Keratinocyte (primary cell): ENCODE measurements around the gene IL11. TPM values are rescaled to one million over a fixed set of nuclear protein-coding genes. Genes with fewer than 3 reads are reported as not detected.

Experiments
- DNase-seq: peaks from one replicate; pipeline ENCODE4 v3.0.0-alpha.2; 2011; ENCODE audit warnings: low read depth, missing footprints, low spot score
- FAIRE-seq: peaks from 2 replicates; lab custom pipeline; 2011; peaks lifted over from hg19 to GRCh38; lab: Jason Lieb, UNC
- H2AFZ ChIP-seq: 2 replicates; pipeline ENCODE4 v1.6.0; 2012; ENCODE audit warnings: low read length, control low read depth, inconsistent platforms; ENCODE audit not compliant: control insufficient read depth
- H3K27ac ChIP-seq: 2 replicates; pipeline ENCODE4 v1.5.1; 2011; ENCODE audit warnings: low read length; ENCODE audit not compliant: control insufficient read depth, insufficient read depth
- H3K27me3 ChIP-seq: 3 replicates; pipeline ENCODE4 v1.6.0; 2011; ENCODE audit warnings: low read length; ENCODE audit not compliant: control insufficient read depth, insufficient read depth; ENCODE audit errors: extremely low read depth
- H3K36me3 ChIP-seq, 2 experiments: 2 replicates in 1 of 2; 3 replicates in 1 of 2; pipeline ENCODE4 v1.5.1; 2011; ENCODE audit warnings: low read length in 2 of 2, mild to moderate bottlenecking in 1 of 2; ENCODE audit not compliant: control insufficient read depth in 2 of 2, insufficient read depth in 2 of 2; ENCODE audit errors: extremely low read depth in 1 of 2
- H3K4me1 ChIP-seq: 3 replicates; pipeline ENCODE4 v1.5.1; 2011; ENCODE audit warnings: low read length; ENCODE audit not compliant: control insufficient read depth, insufficient read depth; ENCODE audit errors: extremely low read depth
- H3K4me2 ChIP-seq: 3 replicates; pipeline ENCODE4 v1.6.0; 2011; ENCODE audit warnings: low read depth, low read length; ENCODE audit not compliant: control insufficient read depth, insufficient read depth; ENCODE audit errors: extremely low read depth
- H3K4me3 ChIP-seq, 3 experiments: fragments of 200-600 bp in 1 of 3; sonication (generic) in 1 of 3; 2 replicates in 2 of 3; 3 replicates in 1 of 3; pipeline ENCODE4 v1.5.1; 2011 to 2016; ENCODE audit warnings: low read length in 3 of 3, mild to moderate bottlenecking in 3 of 3, control low read depth in 2 of 3, inconsistent platforms in 1 of 3, low read depth in 1 of 3, mixed read lengths in 1 of 3, mixed run types in 1 of 3, moderate library complexity in 1 of 3; ENCODE audit not compliant: control insufficient read depth in 2 of 3, insufficient read depth in 2 of 3; ENCODE audit errors: extremely low read depth in 1 of 3
- H3K79me2 ChIP-seq: 2 replicates; pipeline ENCODE4 v1.6.0; 2012; ENCODE audit warnings: low read length; ENCODE audit not compliant: control insufficient read depth, insufficient read depth
- H3K9ac ChIP-seq: 3 replicates; pipeline ENCODE4 v1.6.0; 2011; ENCODE audit warnings: low read length; ENCODE audit not compliant: control insufficient read depth, insufficient read depth; ENCODE audit errors: extremely low read depth
- H3K9me1 ChIP-seq: 3 replicates; pipeline ENCODE4 v1.6.0; 2011; ENCODE audit warnings: low read length; ENCODE audit not compliant: control insufficient read depth, insufficient read depth; ENCODE audit errors: extremely low read depth
- H3K9me3 ChIP-seq: 2 replicates; pipeline ENCODE4 v1.5.1; 2012; ENCODE audit warnings: low read depth, low read length; ENCODE audit not compliant: control insufficient read depth
- H4K20me1 ChIP-seq: 3 replicates; pipeline ENCODE4 v1.6.0; 2011; ENCODE audit warnings: low read length; ENCODE audit not compliant: control insufficient read depth, insufficient read depth; ENCODE audit errors: extremely low read depth
- EZH2 ChIP-seq: IDR thresholded peaks from one replicate; pipeline ENCODE4 v1.6.1; 2012; ENCODE audit warnings: inconsistent platforms, mild to moderate bottlenecking, low read length, moderate library complexity
- dilution Hi-C: fragments of 300-500 bp; cut with MboI; formaldehyde crosslinking; loops from one replicate; pipeline ENCODE4 v1.7.0; 2020; ENCODE audit warnings: low sequenced_read_pairs; ENCODE audit not compliant: extremely low pct_ligation_motif_present
- polyA plus RNA-seq, 5 experiments: library from polyadenylated mRNA; depleted of rRNA in 3 of 5; stranded (reverse) in 3 of 5; stranded (forward) in 1 of 5; unstranded in 1 of 5; fragments of >200 nt; gene quantifications; 1 replicate in 1 of 5; 2 replicates in 3 of 5; 3 replicates in 1 of 5; pipeline versions ENCODE4 v1.2.1 to v1.2.3, GENCODE V29; 2011 to 2012; ENCODE audit warnings: missing spikeins in 2 of 5, low read depth in 1 of 5, low replicate concordance in 1 of 5
- TF ChIP-seq, protein P1 (sequence below), 3 experiments: IDR thresholded peaks in 1 of 3; conservative IDR thresholded peaks in 1 of 3; optimal IDR thresholded peaks in 1 of 3; 2 replicates in 2 of 3; 3 replicates in 1 of 3; pipeline versions ENCODE3 to v1.5.1; 2011; ENCODE audit warnings: low read length in 3 of 3, mild to moderate bottlenecking in 3 of 3, moderate library complexity in 2 of 3, control low read depth in 1 of 3, inconsistent platforms in 1 of 3; ENCODE audit not compliant: insufficient read depth in 2 of 3; ENCODE audit errors: extremely low read depth in 1 of 3

IL11 gene
- polyA plus RNA-seq, 1 donor (not counting 4 experiments of a cell fraction or from before 2014, with no cell fraction given) = 2.2 TPM

DNA sequence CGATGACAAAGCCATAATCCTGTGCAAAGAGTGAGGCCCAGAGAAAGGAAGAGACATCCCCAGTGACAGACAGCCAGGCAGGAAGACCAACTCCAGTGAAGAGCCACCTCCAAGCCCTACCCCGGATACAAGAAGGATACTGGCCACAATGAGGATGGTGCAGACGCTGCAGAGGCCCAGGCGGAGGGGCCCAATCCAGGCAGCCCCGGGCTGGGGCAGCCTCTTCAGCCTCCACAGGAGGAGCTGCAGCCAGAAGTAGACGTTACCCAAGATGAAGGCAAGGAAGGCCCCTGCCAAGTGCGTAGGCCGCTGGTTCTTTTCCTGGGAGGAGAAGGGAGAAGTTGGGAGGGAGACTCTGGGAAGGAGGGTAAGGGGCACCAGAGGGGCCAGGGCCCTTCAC, 53.6 kb downstream of the IL11 start:
- dilution Hi-C loops = no loop called here

DNA sequence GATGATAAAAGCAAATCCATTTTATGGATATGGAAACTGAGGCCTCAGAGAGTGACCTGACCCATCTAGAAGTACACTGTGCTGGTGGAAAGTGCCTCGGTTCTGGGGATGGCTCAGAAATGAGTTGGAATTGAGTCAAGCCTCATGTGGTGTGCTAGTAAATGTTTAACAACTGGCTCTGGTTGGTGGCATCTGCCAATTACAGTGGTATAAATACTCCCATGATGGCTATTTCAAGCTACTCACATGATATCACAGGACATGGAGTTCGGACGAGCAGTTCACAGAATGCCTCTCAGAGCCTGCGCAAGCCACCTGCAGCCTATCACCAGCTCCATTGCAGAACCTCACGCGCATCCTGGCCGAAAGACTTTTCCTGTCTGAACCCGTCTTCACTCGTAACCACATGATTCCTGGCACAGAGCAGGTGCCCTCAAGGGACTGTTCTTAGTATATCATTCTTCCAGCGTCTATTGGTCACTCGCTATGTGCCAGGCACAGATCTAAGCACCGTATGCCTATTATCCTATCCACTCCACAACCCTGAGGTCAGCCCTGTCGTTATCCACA, 54.2 kb downstream of the IL11 start:
- Histone ChIP-seq H4K20me1 (no peaks in the 10 kb centered on the region), H3K4me3 (no peak overlapping the region), H3K36me3 (no peaks in the 10 kb centered on the region), H3K4me2 (peak overlapping the region; percentile 6), H3K4me1 (peaks cover 6% of the 10 kb centered on the region), H3K27me3 (peaks cover 11% of the 10 kb centered on the region), H2AFZ (no peak overlapping the region), H3K27ac (no peak overlapping the region), H3K9ac (no peak overlapping the region), H3K79me2 (no peaks in the 10 kb centered on the region), H3K9me3 (no peaks in the 10 kb centered on the region), H3K9me1 (no peaks in the 10 kb centered on the region)
- DNase-seq (no peak), FAIRE-seq (peak; percentile 20)
- dilution Hi-C loops = no loop called here
- TF ChIP-seq EZH2 = no peak
- TF ChIP-seq, protein P1, sequence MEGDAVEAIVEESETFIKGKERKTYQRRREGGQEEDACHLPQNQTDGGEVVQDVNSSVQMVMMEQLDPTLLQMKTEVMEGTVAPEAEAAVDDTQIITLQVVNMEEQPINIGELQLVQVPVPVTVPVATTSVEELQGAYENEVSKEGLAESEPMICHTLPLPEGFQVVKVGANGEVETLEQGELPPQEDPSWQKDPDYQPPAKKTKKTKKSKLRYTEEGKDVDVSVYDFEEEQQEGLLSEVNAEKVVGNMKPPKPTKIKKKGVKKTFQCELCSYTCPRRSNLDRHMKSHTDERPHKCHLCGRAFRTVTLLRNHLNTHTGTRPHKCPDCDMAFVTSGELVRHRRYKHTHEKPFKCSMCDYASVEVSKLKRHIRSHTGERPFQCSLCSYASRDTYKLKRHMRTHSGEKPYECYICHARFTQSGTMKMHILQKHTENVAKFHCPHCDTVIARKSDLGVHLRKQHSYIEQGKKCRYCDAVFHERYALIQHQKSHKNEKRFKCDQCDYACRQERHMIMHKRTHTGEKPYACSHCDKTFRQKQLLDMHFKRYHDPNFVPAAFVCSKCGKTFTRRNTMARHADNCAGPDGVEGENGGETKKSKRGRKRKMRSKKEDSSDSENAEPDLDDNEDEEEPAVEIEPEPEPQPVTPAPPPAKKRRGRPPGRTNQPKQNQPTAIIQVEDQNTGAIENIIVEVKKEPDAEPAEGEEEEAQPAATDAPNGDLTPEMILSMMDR (optimal IDR thresholded peaks at IDR 0.05 in 1 of 3, IDR thresholded peaks at IDR 0.05 in 1 of 3, conservative IDR thresholded peaks at IDR 0.05 in 1 of 3; ENCODE audit: extremely low read depth in 1 of 3, insufficient read depth in 2 of 3, low read length in 3 of 3) = no peak

More for the DNA sequence above, 53.6 kb downstream of the IL11 start:
- no peak overlapping the region for H3K4me2 ChIP-seq
- H3K9me1 ChIP-seq = no peaks in the 10 kb centered on the region
- DNase-seq (no peak), FAIRE-seq (no peak)
- H4K20me1 ChIP-seq = no peaks in the 10 kb centered on the region
- no peaks in the 10 kb centered on the region for H3K79me2 ChIP-seq
- H3K9me3 ChIP-seq = no peaks in the 10 kb centered on the region
- TF ChIP-seq, protein P1 (optimal IDR thresholded peaks at IDR 0.05 in 1 of 3, IDR thresholded peaks at IDR 0.05 in 1 of 3, conservative IDR thresholded peaks at IDR 0.05 in 1 of 3; ENCODE audit: extremely low read depth in 1 of 3, insufficient read depth in 2 of 3, low read length in 3 of 3) = no peak
- H3K4me1 ChIP-seq = peaks cover 6% of the 10 kb centered on the region
- H3K36me3 ChIP-seq = no peaks in the 10 kb centered on the region
- no peak overlapping the region for H3K4me3 ChIP-seq
- H2AFZ ChIP-seq = no peak overlapping the region
- H3K27ac ChIP-seq = no peak overlapping the region
- H3K9ac ChIP-seq = no peak overlapping the region
- H3K27me3 ChIP-seq = peaks cover 13% of the 10 kb centered on the region
